NCI-H345 treated with DMSO at 0.1 percent for 48 hours (cell line): Measurements from ENCODE around the gene SEPHS2.
"Not testable (repeated sequence)": the region's sequence is repeated elsewhere in the genome, so short reads cannot be mapped to it uniquely, and the experiment has no call there.

Source experiments
- DNase-seq: peaks from one replicate; lab custom pipeline; 2025; ENCODE audit not compliant: unreplicated experiment; lab: John Stamatoyannopoulos, UW

Gene SEPHS2

GRCh38 chr16:30470170-30470512 is 24.5 kb upstream of the SEPHS2 start:
- no peak for DNase-seq

GRCh38 chr16:30464078-30464477 is 18.4 kb upstream of the SEPHS2 start:
- DNase-seq, result no peak

- not testable (repeated sequence) for DNase-seq
Measured at GRCh38 chr16:30461426-30461825, 15.8 kb upstream of the SEPHS2 start.

- no peak for DNase-seq
Measured at GRCh38 chr16:30459456-30459855, 13.8 kb upstream of the SEPHS2 start.

GRCh38 chr16:30458561-30459394 is 13.1 kb upstream of the SEPHS2 start:
- DNase-seq, result no peak

- DNase-seq, result no peak
Measured at GRCh38 chr16:30457743-30458560, 12.3 kb upstream of the SEPHS2 start.

GRCh38 chr16:30457256-30457655 is 11.6 kb upstream of the SEPHS2 start:
- DNase-seq, result no peak

- DNase-seq, result no peak
Measured at GRCh38 chr16:30456302-30456701, 10.6 kb upstream of the SEPHS2 start.

- not testable (repeated sequence) for DNase-seq
Measured at GRCh38 chr16:30452709-30453580, 7.3 kb upstream of the SEPHS2 start.

GRCh38 chr16:30449116-30449435 is 3.4 kb upstream of the SEPHS2 start:
- DNase-seq, result no peak

- DNase-seq, result no peak
Measured at GRCh38 chr16:30447512-30448226, 2.0 kb upstream of the SEPHS2 start.

GRCh38 chr16:30446203-30446595 is 525 bp upstream of the SEPHS2 start:
- DNase-seq, result no peak

- DNase-seq, result no peak
Measured at GRCh38 chr16:30445149-30445407, 596 bp downstream of the SEPHS2 start.

- DNase-seq, result no peak
Measured at GRCh38 chr16:30444231-30445148, 1.2 kb downstream of the SEPHS2 start.

GRCh38 chr16:30443631-30444030 is 2.0 kb downstream of the SEPHS2 start:
- DNase-seq, result no peak

GRCh38 chr16:30439720-30440348 is 5.8 kb downstream of the SEPHS2 start:
- no peak for DNase-seq

GRCh38 chr16:30438835-30439234 is 6.8 kb downstream of the SEPHS2 start:
- no peak for DNase-seq

GRCh38 chr16:30437511-30438046 is 8.1 kb downstream of the SEPHS2 start:
- DNase-seq, result peak; percentile 95

- DNase-seq, result no peak
Measured at GRCh38 chr16:30434852-30435251, 10.8 kb downstream of the SEPHS2 start.
